Measurements from ENCODE around the gene CAMK4. TPM values are rescaled to one million over a fixed set of nuclear protein-coding genes. Genes with fewer than 3 reads are reported as not detected.

CAMK4 gene
- total RNA-seq, 1 experiment from 2014 or later = 6.3 TPM

DNA sequence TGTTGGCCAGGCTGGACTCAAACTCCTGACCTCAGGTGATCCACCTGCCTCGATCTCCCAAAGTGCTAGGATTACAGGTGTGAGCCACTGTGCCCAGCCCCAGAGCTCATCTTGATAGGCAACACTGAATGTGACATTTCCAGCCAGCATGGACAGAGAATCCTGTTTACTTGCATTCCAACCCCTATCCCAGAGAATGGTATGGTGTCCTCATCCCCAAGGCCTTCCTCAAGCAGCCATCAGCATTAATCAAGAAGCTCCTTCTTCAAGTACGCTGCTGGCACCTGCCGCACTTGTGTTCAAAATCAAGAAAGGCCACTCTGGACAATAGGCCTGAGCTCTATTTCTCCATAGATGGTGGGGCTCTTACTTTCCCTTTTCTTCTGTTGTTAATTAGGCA, 247.9 kb downstream of the CAMK4 start:
- H3K27ac ChIP-seq (ENCODE audit: insufficient read length, low read depth, low read length) = no peak overlapping the region
- no peak overlapping the region for H4K5ac ChIP-seq (ENCODE audit: insufficient read length, low read depth, low read length)
- no peaks in the 10 kb centered on the region for H3K79me2 ChIP-seq (ENCODE audit: insufficient read depth, low read length)
- Mint-ChIP-seq H3K36me3 (ENCODE audit: insufficient read depth in 1 of 3, low read depth in 3 of 3) (peaks cover 0 to 8% (median 4%) of the 10 kb centered on the region in 3 experiments; a peak in 2 of 7 replicates), H3K9me3 (peaks cover 0 to 5% of the 10 kb centered on the region in 2 experiments; a peak in 2 of 5 replicates), H3K27me3 (ENCODE audit: low read depth) (no peaks in the 10 kb centered on the region), H3K27ac (no peak overlapping the region), H3K4me1 (no peaks in the 10 kb centered on the region), H3K4me3 (no peak overlapping the region)
- no peak overlapping the region for H2BK5ac ChIP-seq (ENCODE audit: insufficient read length, low read length)
- no peak overlapping the region for H3K4ac ChIP-seq (ENCODE audit: low read depth, low read length)
- no peak overlapping the region for H3K4me2 ChIP-seq (ENCODE audit: insufficient read depth, insufficient read length, low read length)
- WGBS (ENCODE audit: extremely low coverage, insufficient read length, low lambda C conversion rate) = no CpG with 5 or more reads among the region's 3 CpGs
- TF ChIP-seq, protein P1, sequence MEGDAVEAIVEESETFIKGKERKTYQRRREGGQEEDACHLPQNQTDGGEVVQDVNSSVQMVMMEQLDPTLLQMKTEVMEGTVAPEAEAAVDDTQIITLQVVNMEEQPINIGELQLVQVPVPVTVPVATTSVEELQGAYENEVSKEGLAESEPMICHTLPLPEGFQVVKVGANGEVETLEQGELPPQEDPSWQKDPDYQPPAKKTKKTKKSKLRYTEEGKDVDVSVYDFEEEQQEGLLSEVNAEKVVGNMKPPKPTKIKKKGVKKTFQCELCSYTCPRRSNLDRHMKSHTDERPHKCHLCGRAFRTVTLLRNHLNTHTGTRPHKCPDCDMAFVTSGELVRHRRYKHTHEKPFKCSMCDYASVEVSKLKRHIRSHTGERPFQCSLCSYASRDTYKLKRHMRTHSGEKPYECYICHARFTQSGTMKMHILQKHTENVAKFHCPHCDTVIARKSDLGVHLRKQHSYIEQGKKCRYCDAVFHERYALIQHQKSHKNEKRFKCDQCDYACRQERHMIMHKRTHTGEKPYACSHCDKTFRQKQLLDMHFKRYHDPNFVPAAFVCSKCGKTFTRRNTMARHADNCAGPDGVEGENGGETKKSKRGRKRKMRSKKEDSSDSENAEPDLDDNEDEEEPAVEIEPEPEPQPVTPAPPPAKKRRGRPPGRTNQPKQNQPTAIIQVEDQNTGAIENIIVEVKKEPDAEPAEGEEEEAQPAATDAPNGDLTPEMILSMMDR (conservative IDR thresholded peaks at IDR 0.05) = no peak
- no peak overlapping the region for H2BK12ac ChIP-seq (ENCODE audit: insufficient read length, low read depth, low read length)
- H3K14ac ChIP-seq (ENCODE audit: insufficient read depth, low read length) = no peak overlapping the region
- no peak overlapping the region for H3K18ac ChIP-seq (ENCODE audit: insufficient read length, low read depth, low read length)
- H2BK20ac ChIP-seq (ENCODE audit: low read depth, low read length, poor library complexity, severe bottlenecking) = no peak overlapping the region
- H3K9ac ChIP-seq (ENCODE audit: extremely low read depth, insufficient read length, low read length) = no peak overlapping the region
- H3K23ac ChIP-seq (ENCODE audit: insufficient read length, low read depth, low read length) = no peak overlapping the region
- H4K20me1 ChIP-seq (ENCODE audit: control insufficient read depth, insufficient read depth, insufficient read length) = no peaks in the 10 kb centered on the region
- no peak for DNase-seq
- H2AFZ ChIP-seq (ENCODE audit: low read length) = no peak overlapping the region
- H4K8ac ChIP-seq (replicated peaks; ENCODE audit: insufficient read length, low read depth, low read length) = no peak overlapping the region
- no peak overlapping the region for H2BK120ac ChIP-seq (ENCODE audit: low read depth, low read length, poor library complexity, severe bottlenecking)
- H2BK15ac ChIP-seq (ENCODE audit: low read depth, low read length) = no peak overlapping the region
- no peak overlapping the region for H4K91ac ChIP-seq (ENCODE audit: insufficient read length, low read depth, low read length)
- no peaks in the 10 kb centered on the region for H3K4me1 ChIP-seq (ENCODE audit: insufficient read depth, low read length)
- H3T11ph ChIP-seq (ENCODE audit: low read length) = no peak overlapping the region
- no peaks in the 10 kb centered on the region for H3K27me3 ChIP-seq (ENCODE audit: insufficient read depth, low read length)
- no peaks in the 10 kb centered on the region for H3K23me2 ChIP-seq (ENCODE audit: insufficient read length, low read depth, low read length, poor library complexity, severe bottlenecking)
- no peaks in the 10 kb centered on the region for H3K79me1 ChIP-seq (ENCODE audit: insufficient read depth, low read depth, low read length, poor library complexity, severe bottlenecking)
- H2AK5ac ChIP-seq (ENCODE audit: insufficient read length, low read length) = no peak overlapping the region
- H3K9me3 ChIP-seq (ENCODE audit: control insufficient read depth, low read depth, low read length) = no peaks in the 10 kb centered on the region
- no peak overlapping the region for H3K56ac ChIP-seq (ENCODE audit: insufficient read length, low read depth, low read length)
